Astrocyte (in vitro differentiated cells and primary cell): Measurements from ENCODE around the gene CCNL2. TPM values are rescaled to one million over a fixed set of nuclear protein-coding genes. Genes with fewer than 3 reads are reported as not detected.
A peak's percentile ranks its signal among the peaks of the same experiment; 100 is the strongest.

Source experiments
- DNase-seq: peaks from one replicate; pipeline ENCODE4 v3.0.0-alpha.2; 2010; ENCODE audit warnings: low read depth
- FAIRE-seq: peaks from 2 replicates; lab custom pipeline; 2011; peaks lifted over from hg19 to GRCh38; lab: Jason Lieb, UNC
- H2AFZ ChIP-seq: 2 replicates; pipeline ENCODE4 v1.6.0; 2012; ENCODE audit warnings: low read depth, low read length, inconsistent platforms
- H3K27ac ChIP-seq: 2 replicates; pipeline ENCODE4 v1.5.1; 2011; ENCODE audit warnings: low read depth, low read length, inconsistent platforms
- H3K27me3 ChIP-seq: 2 replicates; pipeline ENCODE4 v1.6.0; 2011; ENCODE audit warnings: low read length, inconsistent platforms; ENCODE audit not compliant: insufficient read depth
- H3K36me3 ChIP-seq: 2 replicates; pipeline ENCODE4 v1.5.1; 2011; ENCODE audit warnings: low read length, inconsistent platforms; ENCODE audit not compliant: insufficient read depth
- H3K4me1 ChIP-seq: 2 replicates; pipeline ENCODE4 v1.5.1; 2011; ENCODE audit warnings: low read length, inconsistent platforms; ENCODE audit not compliant: insufficient read depth
- H3K4me2 ChIP-seq: 2 replicates; pipeline ENCODE4 v1.6.0; 2012; ENCODE audit warnings: low read length, inconsistent platforms
- H3K4me3 ChIP-seq: 2 replicates; pipeline ENCODE4 v1.5.1; 2011; ENCODE audit warnings: low read depth, mild to moderate bottlenecking, low read length, inconsistent platforms; ENCODE audit not compliant: insufficient read depth
- H3K79me2 ChIP-seq: 2 replicates; pipeline ENCODE4 v1.6.0; 2012; ENCODE audit warnings: mild to moderate bottlenecking, low read length, inconsistent platforms; ENCODE audit not compliant: insufficient read depth
- H3K9ac ChIP-seq: 2 replicates; pipeline ENCODE4 v1.6.0; 2012; ENCODE audit warnings: mild to moderate bottlenecking, low read length, inconsistent platforms
- H3K9me3 ChIP-seq: 2 replicates; pipeline ENCODE4 v1.5.1; 2012; ENCODE audit warnings: low read depth, mild to moderate bottlenecking, low read length, inconsistent platforms; ENCODE audit not compliant: insufficient read depth
- H4K20me1 ChIP-seq: 2 replicates; pipeline ENCODE4 v1.6.0; 2012; ENCODE audit warnings: low read length, inconsistent platforms; ENCODE audit not compliant: insufficient read depth
- H3K27ac Mint-ChIP-seq: one replicate; pipeline ENCODE4 v1.8.0; 2021; ENCODE audit warnings: mild to moderate bottlenecking, mixed read lengths; ENCODE audit not compliant: unreplicated experiment
- H3K27me3 Mint-ChIP-seq: one replicate; pipeline ENCODE4 v1.8.0; 2021; ENCODE audit warnings: low read depth, mixed read lengths; ENCODE audit not compliant: unreplicated experiment
- H3K36me3 Mint-ChIP-seq: one replicate; pipeline ENCODE4 v1.8.0; 2021; ENCODE audit warnings: low read depth, mixed read lengths; ENCODE audit not compliant: unreplicated experiment
- H3K4me1 Mint-ChIP-seq: one replicate; pipeline ENCODE4 v1.8.0; 2021; ENCODE audit warnings: low read depth, mixed read lengths; ENCODE audit not compliant: unreplicated experiment
- H3K4me3 Mint-ChIP-seq: one replicate; pipeline ENCODE4 v1.8.0; 2021; ENCODE audit warnings: mild to moderate bottlenecking, moderate library complexity, mixed read lengths; ENCODE audit not compliant: unreplicated experiment
- H3K9me3 Mint-ChIP-seq: one replicate; pipeline ENCODE4 v1.8.0; 2021; ENCODE audit warnings: mild to moderate bottlenecking, mixed read lengths; ENCODE audit not compliant: unreplicated experiment
- EZH2 ChIP-seq: IDR thresholded peaks from 2 replicates; pipeline ENCODE4 v1.6.1; 2012; ENCODE audit warnings: mild to moderate bottlenecking, low read length, inconsistent platforms; ENCODE audit not compliant: insufficient read depth
- total RNA-seq: library from RNA; stranded (reverse); gene quantifications from 2 replicates; pipeline ENCODE4 v1.2.1, GENCODE V29; 2021
- TF ChIP-seq, protein P1 (sequence below): IDR thresholded peaks from 2 replicates; pipeline ENCODE4 v1.5.1; 2011; ENCODE audit warnings: low read depth, mild to moderate bottlenecking, inconsistent platforms, low read length, moderate library complexity; ENCODE audit not compliant: insufficient read depth

The CCNL2 gene
- total RNA-seq, 1 donor from 2014 or later: 194 TPM

DNA sequence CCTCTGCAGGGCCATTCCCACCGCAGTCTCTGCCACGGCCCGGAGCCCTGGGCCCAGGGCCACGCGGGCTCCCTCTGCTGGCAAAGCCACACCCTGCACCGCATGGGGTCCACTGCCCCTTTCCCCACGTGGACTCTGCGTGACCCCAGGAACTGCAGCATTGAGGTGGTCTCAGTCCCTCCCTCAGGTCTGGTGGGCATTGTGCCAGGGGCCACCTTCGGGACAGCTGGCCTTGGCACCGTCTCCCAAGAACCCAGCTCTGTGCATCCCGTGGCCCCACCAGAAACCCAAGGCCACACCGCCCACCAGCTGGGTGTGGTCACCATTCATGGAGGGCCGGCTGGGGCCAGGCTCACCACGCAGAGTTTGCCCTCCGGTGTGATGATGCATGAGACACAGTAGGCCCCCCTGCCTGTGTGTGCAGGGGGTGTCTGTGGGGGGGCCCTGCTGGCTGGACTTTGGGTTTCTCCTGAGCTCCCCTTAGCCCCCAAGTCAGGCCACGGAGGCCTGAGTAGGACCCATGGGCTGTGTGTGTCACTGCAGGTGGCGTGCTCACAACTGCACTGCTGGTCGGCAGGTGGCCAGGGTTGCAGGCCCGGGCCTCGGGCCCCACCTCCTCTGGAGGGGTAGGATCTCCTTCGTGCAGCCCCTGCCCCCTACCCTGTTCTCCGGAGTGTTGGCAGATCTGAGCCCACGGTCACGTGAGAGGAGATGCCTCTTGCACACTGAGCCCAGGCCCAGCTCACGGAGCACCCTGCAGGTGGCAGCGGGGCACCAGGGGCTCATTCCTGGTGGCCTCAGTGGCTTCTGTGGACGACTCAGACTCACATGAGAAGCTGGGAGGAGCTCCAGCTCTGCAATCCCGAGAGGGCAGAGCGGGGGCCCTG lies 42.1 kb upstream of the CCNL2 start:
- H3K9ac ChIP-seq: no peak overlapping the region
- FAIRE-seq: no peak
- no peak overlapping the region for H2AFZ ChIP-seq
- H3K4me3 Mint-ChIP-seq: no peak overlapping the region
- H3K27me3 ChIP-seq: no peaks in the 10 kb centered on the region
- TF ChIP-seq, protein P1, sequence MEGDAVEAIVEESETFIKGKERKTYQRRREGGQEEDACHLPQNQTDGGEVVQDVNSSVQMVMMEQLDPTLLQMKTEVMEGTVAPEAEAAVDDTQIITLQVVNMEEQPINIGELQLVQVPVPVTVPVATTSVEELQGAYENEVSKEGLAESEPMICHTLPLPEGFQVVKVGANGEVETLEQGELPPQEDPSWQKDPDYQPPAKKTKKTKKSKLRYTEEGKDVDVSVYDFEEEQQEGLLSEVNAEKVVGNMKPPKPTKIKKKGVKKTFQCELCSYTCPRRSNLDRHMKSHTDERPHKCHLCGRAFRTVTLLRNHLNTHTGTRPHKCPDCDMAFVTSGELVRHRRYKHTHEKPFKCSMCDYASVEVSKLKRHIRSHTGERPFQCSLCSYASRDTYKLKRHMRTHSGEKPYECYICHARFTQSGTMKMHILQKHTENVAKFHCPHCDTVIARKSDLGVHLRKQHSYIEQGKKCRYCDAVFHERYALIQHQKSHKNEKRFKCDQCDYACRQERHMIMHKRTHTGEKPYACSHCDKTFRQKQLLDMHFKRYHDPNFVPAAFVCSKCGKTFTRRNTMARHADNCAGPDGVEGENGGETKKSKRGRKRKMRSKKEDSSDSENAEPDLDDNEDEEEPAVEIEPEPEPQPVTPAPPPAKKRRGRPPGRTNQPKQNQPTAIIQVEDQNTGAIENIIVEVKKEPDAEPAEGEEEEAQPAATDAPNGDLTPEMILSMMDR: peak; percentile 49
- TF ChIP-seq EZH2: no peak
- H3K36me3 ChIP-seq: no peaks in the 10 kb centered on the region
- no peaks in the 10 kb centered on the region for H3K9me3 ChIP-seq
- no peak overlapping the region for H3K27ac ChIP-seq
- H3K27ac Mint-ChIP-seq: peak overlapping the region; percentile 34
- no peaks in the 10 kb centered on the region for H3K9me3 Mint-ChIP-seq
- H3K27me3 Mint-ChIP-seq: no peaks in the 10 kb centered on the region
- H3K4me2 ChIP-seq: no peak overlapping the region
- H3K79me2 ChIP-seq: no peaks in the 10 kb centered on the region
- H3K36me3 Mint-ChIP-seq: no peaks in the 10 kb centered on the region
- H3K4me3 ChIP-seq: no peak overlapping the region
- H3K4me1 ChIP-seq: peaks cover 2% of the 10 kb centered on the region
- H4K20me1 ChIP-seq: peaks cover 6% of the 10 kb centered on the region
- peaks cover 5% of the 10 kb centered on the region for H3K4me1 Mint-ChIP-seq
- DNase-seq: no peak

DNA sequence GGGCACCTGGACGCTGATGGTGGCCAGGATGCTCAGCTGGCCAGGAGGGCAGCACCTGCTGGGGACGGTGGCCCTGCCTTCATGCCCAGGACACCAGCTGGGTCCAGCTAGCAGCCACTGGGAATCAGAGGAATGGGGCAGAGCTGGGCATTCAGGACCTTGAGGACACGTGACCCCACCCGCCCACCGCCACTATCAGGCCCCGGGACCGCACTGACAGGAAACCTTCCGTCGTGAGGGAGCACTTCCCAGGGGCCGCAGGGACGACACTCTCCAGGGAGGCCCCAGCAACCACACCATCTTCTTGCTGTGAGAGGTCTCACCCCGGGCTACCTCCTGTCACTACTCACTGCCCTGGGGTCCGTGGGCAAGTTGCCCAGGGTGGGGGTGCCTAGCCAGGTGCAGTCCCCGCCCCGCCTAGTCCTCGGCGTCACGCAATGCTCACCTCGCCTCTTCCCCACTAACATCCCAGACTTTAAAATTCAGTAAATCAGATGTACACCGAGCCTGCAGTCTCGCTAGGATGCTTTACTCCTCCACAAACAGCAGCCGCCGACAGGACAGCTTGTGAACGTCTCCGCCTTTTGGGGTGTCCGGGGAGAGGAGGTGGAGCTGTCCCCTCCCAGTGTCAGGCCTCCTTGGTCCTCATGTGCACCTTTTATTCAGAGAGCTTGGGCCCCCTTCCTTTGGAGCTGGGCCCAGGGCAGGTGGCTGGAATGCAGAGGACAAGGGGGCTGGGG lies 41.3 kb upstream of the CCNL2 start:
- no peak overlapping the region for H3K9ac ChIP-seq
- DNase-seq (no peak), FAIRE-seq (no peak)
- H3K36me3 ChIP-seq: no peaks in the 10 kb centered on the region
- no peaks in the 10 kb centered on the region for H3K79me2 ChIP-seq
- Mint-ChIP-seq H3K27me3 (no peaks in the 10 kb centered on the region), H3K4me1 (peaks cover 5% of the 10 kb centered on the region), H3K27ac (peak overlapping the region; percentile 34), H3K9me3 (no peaks in the 10 kb centered on the region), H3K36me3 (no peaks in the 10 kb centered on the region), H3K4me3 (no peak overlapping the region)
- no peaks in the 10 kb centered on the region for H3K9me3 ChIP-seq
- peaks cover 6% of the 10 kb centered on the region for H3K4me1 ChIP-seq
- H3K27me3 ChIP-seq: no peaks in the 10 kb centered on the region
- H3K4me3 ChIP-seq: no peak overlapping the region
- H2AFZ ChIP-seq: no peak overlapping the region
- peaks cover 6% of the 10 kb centered on the region for H4K20me1 ChIP-seq
- H3K27ac ChIP-seq: no peak overlapping the region
- TF ChIP-seq EZH2: no peak
- TF ChIP-seq, protein P1: no peak
- H3K4me2 ChIP-seq: no peak overlapping the region
